K562 (cell line): ENCODE results near the gene SULT1A2. TPM values are rescaled to one million over a fixed set of nuclear protein-coding genes. Genes with fewer than 3 reads are reported as not detected.

Source experiments
- ARHGAP35 ChIP-seq: fragments of 450-650 bp; IDR thresholded peaks from 2 replicates; pipeline ENCODE4 v1.6.1; 2018; ENCODE audit not compliant: partially characterized antibody
- ATF7 ChIP-seq: fragments of 450-650 bp; IDR thresholded peaks from 2 replicates; pipeline ENCODE4 v1.7.1; 2014; ENCODE audit warnings: mild to moderate bottlenecking, moderate library complexity
- BCL6 ChIP-seq: fragments of 250-450 bp; sonication (Bioruptor Pico); IDR thresholded peaks from 2 replicates; pipeline ENCODE4 v1.4.0; 2020
- DNMT1 ChIP-seq: fragments of 450-650 bp; IDR thresholded peaks from 2 replicates; pipeline ENCODE4 v1.6.1; 2016; ENCODE audit warnings: antibody characterized with exemption, mild to moderate bottlenecking
- FOSL1 ChIP-seq: fragments of 200-800 bp; sonication (Bioruptor generic); conservative IDR thresholded peaks from 2 replicates; pipeline ENCODE4 v1.6.1; 2016; ENCODE audit warnings: missing genetic modification characterization, missing compliant biosample characterization
- FOXK2 ChIP-seq, 2 experiments: fragments of 450-650 bp; IDR thresholded peaks in 1 of 2; conservative IDR thresholded peaks in 1 of 2; 2 replicates each; pipeline ENCODE4 v1.6.1; 2016; ENCODE audit warnings: low read depth in 2 of 2, mild to moderate bottlenecking in 1 of 2
- HDAC1 ChIP-seq, 2 experiments: fragments of 450-650 bp; IDR thresholded peaks; 2 replicates each; pipeline ENCODE4 v1.6.1; 2016 to 2017; ENCODE audit warnings: inconsistent platforms in 1 of 2, mild to moderate bottlenecking in 1 of 2, moderate library complexity in 1 of 2
- HNRNPH1 ChIP-seq: fragments of 200-400 bp; formaldehyde crosslinking; optimal IDR thresholded peaks from 2 replicates; pipeline ENCODE3; 2017; ENCODE audit warnings: low read depth, mild to moderate bottlenecking, low read length, moderate library complexity
- ILF3 ChIP-seq: fragments of 450-650 bp; IDR thresholded peaks from 2 replicates; pipeline ENCODE4 v1.6.1; 2018; ENCODE audit warnings: antibody characterized with exemption, mild to moderate bottlenecking, moderate library complexity, borderline replicate concordance
- LEF1 ChIP-seq: fragments of 450-650 bp; IDR thresholded peaks from 2 replicates; pipeline ENCODE4 v1.6.1; 2016; ENCODE audit warnings: mild to moderate bottlenecking
- MBD2 ChIP-seq: sonication (generic); IDR thresholded peaks from 2 replicates; pipeline ENCODE4 v1.6.1; 2016; ENCODE audit warnings: low read depth, borderline replicate concordance
- NCOR1 ChIP-seq: fragments of 450-650 bp; IDR thresholded peaks from 2 replicates; pipeline ENCODE4 v1.6.1; 2016; ENCODE audit warnings: mild to moderate bottlenecking, moderate library complexity
- NEUROD1 ChIP-seq: fragments of 150-350 bp; IDR thresholded peaks from 2 replicates; pipeline ENCODE4 v1.6.1; 2014; ENCODE audit warnings: borderline replicate concordance, low read length, low read depth; ENCODE audit not compliant: partially characterized antibody
- POLR3A ChIP-seq: IDR thresholded peaks from 2 replicates; pipeline ENCODE4 v1.6.1; 2011; ENCODE audit warnings: borderline replicate concordance, mild to moderate bottlenecking, moderate library complexity; ENCODE audit not compliant: insufficient read length, insufficient read depth; ENCODE audit errors: extremely low read depth
- POLR3G ChIP-seq: IDR thresholded peaks from 2 replicates; pipeline ENCODE4 v1.6.1; 2011; ENCODE audit not compliant: insufficient read length, insufficient replicate concordance; ENCODE audit errors: extremely low read depth
- RBM25 ChIP-seq: fragments of 200-400 bp; formaldehyde crosslinking; IDR thresholded peaks from 2 replicates; pipeline ENCODE4 v1.6.1; 2018; ENCODE audit warnings: low read length, low read depth, moderate library complexity; ENCODE audit not compliant: severe bottlenecking
- TCF7L2 ChIP-seq: fragments of 150-350 bp; IDR thresholded peaks from 2 replicates; pipeline ENCODE4 v1.6.1; 2016; ENCODE audit warnings: low read depth, mild to moderate bottlenecking, low read length, moderate library complexity
- XRCC5 ChIP-seq: fragments of 200-400 bp; formaldehyde crosslinking; IDR thresholded peaks from 2 replicates; pipeline ENCODE4 v1.6.1; 2017; ENCODE audit warnings: low read depth, mild to moderate bottlenecking, low read length
- ZBTB8A ChIP-seq: fragments of 450-650 bp; IDR thresholded peaks from 2 replicates; pipeline ENCODE4 v1.6.1; 2018; ENCODE audit warnings: mild to moderate bottlenecking, moderate library complexity; ENCODE audit not compliant: partially characterized antibody
- ZEB2 ChIP-seq: fragments of 450-650 bp; IDR thresholded peaks from 2 replicates; pipeline ENCODE4 v1.6.1; 2016
- ZFP36 ChIP-seq: fragments of 150-350 bp; IDR thresholded peaks from 2 replicates; pipeline ENCODE4 v1.6.1; 2018; ENCODE audit warnings: low read length, low read depth; ENCODE audit not compliant: partially characterized antibody
- ZFX ChIP-seq: sonication (generic); formaldehyde crosslinking; IDR thresholded peaks from 2 replicates; pipeline ENCODE4 v1.8.0; 2022; ENCODE audit warnings: mild to moderate bottlenecking, missing genetic modification reagents, moderate library complexity
- ZNF143 ChIP-seq: sonication (generic); formaldehyde crosslinking; IDR thresholded peaks from 2 replicates; pipeline ENCODE4 v1.9.0; 2022; ENCODE audit warnings: mild to moderate bottlenecking, missing genetic modification reagents
- ZNF253 ChIP-seq: fragments of 250-450 bp; sonication (Bioruptor Pico); conservative IDR thresholded peaks from 2 replicates; pipeline ENCODE4 v1.6.1; 2021; ENCODE audit warnings: mild to moderate bottlenecking
- ZNF395 ChIP-seq: fragments of 200-800 bp; sonication (Bioruptor generic); IDR thresholded peaks from 2 replicates; pipeline ENCODE4 v1.6.1; 2017; ENCODE audit warnings: missing genetic modification characterization, missing compliant biosample characterization
- ZNF408 ChIP-seq: fragments of 250-450 bp; sonication (Bioruptor Pico); IDR thresholded peaks from 2 replicates; pipeline ENCODE4 v1.4.0; 2020; ENCODE audit warnings: low read depth, mild to moderate bottlenecking, moderate library complexity
- ZNF695 ChIP-seq: fragments of 450-650 bp; formaldehyde crosslinking; IDR thresholded peaks from 2 replicates; pipeline ENCODE4 v1.4.0; 2020; ENCODE audit warnings: mild to moderate bottlenecking, moderate library complexity
- ZSCAN32 ChIP-seq: fragments of 450-650 bp; formaldehyde crosslinking; IDR thresholded peaks from 2 replicates; pipeline ENCODE4 v1.4.0; 2020; ENCODE audit warnings: mild to moderate bottlenecking, moderate library complexity
- polyA plus RNA-seq, 8 experiments: library from polyadenylated mRNA; depleted of rRNA in 4 of 8; stranded (reverse) in 5 of 8; unstranded in 3 of 8; fragments of >200 nt; fragmentation: Nextera tagmentation in 2 of 8; fragmentation: Illumina TruSeq in 1 of 8; extraction: Ambion mirVana in 2 of 8; extraction: Trizol in 1 of 8; gene quantifications; 2 replicates each; pipeline versions ENCODE4 v1.2.1 to v1.2.3, GENCODE V29; 2011 to 2014; ENCODE audit warnings: inconsistent platforms in 1 of 8, missing spikeins in 1 of 8
- total RNA-seq, 7 experiments: library from RNA; depleted of rRNA in 6 of 7; stranded (reverse); fragments of >200 nt in 6 of 7; fragmentation: Illumina TruSeq in 2 of 7; extraction: Trizol in 2 of 7; gene quantifications; 2 replicates each; pipeline versions ENCODE4 v1.2.1 to v1.2.3, GENCODE V29; 2011 to 2021; ENCODE audit warnings: low replicate concordance in 1 of 7
- TF ChIP-seq, protein P1 (sequence below): fragments of 250-450 bp; sonication (Bioruptor Pico); IDR thresholded peaks from 2 replicates; pipeline ENCODE4 v1.8.0; 2022; ENCODE audit warnings: inconsistent platforms, mild to moderate bottlenecking, moderate library complexity, borderline replicate concordance

The SULT1A2 gene
- total and polyA plus RNA-seq, 9 of the 15 experiments (the other 6 are each of a cell fraction or from before 2014, with no cell fraction given): 0.73 to 3.2 (median 1.7) TPM

- TF ChIP-seq XRCC5: no peak
- TF ChIP-seq NCOR1: peak; percentile 22; the same call in 1 of the 2 replicates
- no peak for TF ChIP-seq NEUROD1
- TF ChIP-seq ZEB2: no peak
- TF ChIP-seq, protein P1, sequence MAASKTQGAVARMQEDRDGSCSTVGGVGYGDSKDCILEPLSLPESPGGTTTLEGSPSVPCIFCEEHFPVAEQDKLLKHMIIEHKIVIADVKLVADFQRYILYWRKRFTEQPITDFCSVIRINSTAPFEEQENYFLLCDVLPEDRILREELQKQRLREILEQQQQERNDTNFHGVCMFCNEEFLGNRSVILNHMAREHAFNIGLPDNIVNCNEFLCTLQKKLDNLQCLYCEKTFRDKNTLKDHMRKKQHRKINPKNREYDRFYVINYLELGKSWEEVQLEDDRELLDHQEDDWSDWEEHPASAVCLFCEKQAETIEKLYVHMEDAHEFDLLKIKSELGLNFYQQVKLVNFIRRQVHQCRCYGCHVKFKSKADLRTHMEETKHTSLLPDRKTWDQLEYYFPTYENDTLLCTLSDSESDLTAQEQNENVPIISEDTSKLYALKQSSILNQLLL (CRISPR knock-in tag): no peak
- 0 out of 2 replicates have a peak, but pooled peaks have one; percentile 34 for TF ChIP-seq ZNF395 (CRISPR knock-in tag)
- TF ChIP-seq HDAC1 (IDR thresholded peaks at IDR 0.05): 0 out of 4 replicates have a peak, but pooled peaks of 1 of the 2 experiments have one; percentile 31
- no peak for TF ChIP-seq ZFX (CRISPR knock-in tag)
- TF ChIP-seq TCF7L2: no peak
- TF ChIP-seq ZNF253 (CRISPR knock-in tag): no peak
- TF ChIP-seq ATF7: no peak
- TF ChIP-seq ARHGAP35: no peak
- TF ChIP-seq ZNF408 (CRISPR knock-in tag): no peak
- no peak for TF ChIP-seq FOSL1 (tag)
- TF ChIP-seq ILF3: no peak
- no peak for TF ChIP-seq POLR3A
- TF ChIP-seq ZNF695 (CRISPR knock-in tag): no peak
- no peak for TF ChIP-seq MBD2
- TF ChIP-seq ZSCAN32 (CRISPR knock-in tag): no peak
- no peak for TF ChIP-seq HNRNPH1
- TF ChIP-seq FOXK2 (conservative IDR thresholded peaks at IDR 0.05 in 1 of 2, IDR thresholded peaks at IDR 0.05 in 1 of 2; ENCODE audit: low read depth in 2 of 2): peak; percentile 36 to 37; a peak in 2 of 4 replicates
- TF ChIP-seq RBM25: no peak
- no peak for TF ChIP-seq POLR3G
- TF ChIP-seq BCL6: no peak
- no peak for TF ChIP-seq ZFP36
- TF ChIP-seq DNMT1: no peak
- no peak for TF ChIP-seq ZNF143 (CRISPR knock-in tag)
- 0 out of 2 replicates have a peak, but pooled peaks have one; percentile 29 for TF ChIP-seq LEF1
- no peak for TF ChIP-seq ZBTB8A
Measured at GRCh38 chr16:28596840-28597691, at the start of gene SULT1A2 (continued).
